Smooth muscle cell (in vitro differentiated cells): ENCODE results near the gene RPS27L. TPM values are rescaled to one million over a fixed set of nuclear protein-coding genes. Genes with fewer than 3 reads are reported as not detected.

ENCODE experiments used
- DNase-seq: peaks from one replicate; lab custom pipeline; 2025; ENCODE audit not compliant: unreplicated experiment; lab: John Stamatoyannopoulos, UW
- H2AFZ ChIP-seq: fragments of 200-600 bp; sonication (generic); 2 replicates; pipeline ENCODE4 v1.6.0; 2016; ENCODE audit warnings: antibody characterized with exemption, low read depth, mild to moderate bottlenecking
- H3F3A ChIP-seq: fragments of 200-600 bp; sonication (generic); 2 replicates; pipeline ENCODE4 v1.6.0; 2017; ENCODE audit warnings: antibody characterized with exemption, low read depth
- H3K27ac ChIP-seq: fragments of 200-600 bp; sonication (generic); 2 replicates; pipeline ENCODE4 v1.5.1; 2016; ENCODE audit warnings: low read depth, mild to moderate bottlenecking
- H3K27me3 ChIP-seq: fragments of 200-600 bp; sonication (generic); 2 replicates; pipeline ENCODE4 v1.6.1; 2016; ENCODE audit warnings: low read depth, mild to moderate bottlenecking
- H3K36me3 ChIP-seq: fragments of 200-600 bp; sonication (generic); 2 replicates; pipeline ENCODE4 v1.5.1; 2016; ENCODE audit warnings: low read depth
- H3K4me1 ChIP-seq: fragments of 200-600 bp; sonication (generic); 2 replicates; pipeline ENCODE4 v1.5.1; 2016; ENCODE audit warnings: low read depth
- H3K4me2 ChIP-seq: fragments of 200-600 bp; sonication (generic); 2 replicates; pipeline ENCODE4 v1.6.0; 2016; ENCODE audit warnings: mild to moderate bottlenecking
- H3K4me3 ChIP-seq: fragments of 200-600 bp; sonication (generic); 2 replicates; pipeline ENCODE4 v1.5.1; 2016; ENCODE audit warnings: mild to moderate bottlenecking
- H3K79me2 ChIP-seq: fragments of 200-600 bp; sonication (generic); 2 replicates; pipeline ENCODE4 v1.6.0; 2016; ENCODE audit warnings: low read depth, mild to moderate bottlenecking
- H3K9ac ChIP-seq: fragments of 200-600 bp; sonication (generic); 2 replicates; pipeline ENCODE4 v1.6.0; 2016; ENCODE audit warnings: low read depth
- H3K9me3 ChIP-seq: fragments of 200-600 bp; sonication (generic); replicated peaks from 2 replicates; pipeline ENCODE4 v1.5.1; 2016; ENCODE audit warnings: low read depth
- H4K20me1 ChIP-seq: fragments of 200-600 bp; sonication (generic); 2 replicates; pipeline ENCODE4 v1.6.0; 2016; ENCODE audit warnings: low read depth
- WGBS: methylation state at CpG from one replicate; pipeline ENCODE4 v1.1.7; 2016; ENCODE audit warnings: low lambda C conversion rate; 5-methylcytosine and 5-hydroxymethylcytosine counted together
- polyA plus RNA-seq: library from polyadenylated mRNA; unstranded; fragments of >200 nt; fragmentation: Nextera tagmentation; extraction: Ambion mirVana; gene quantifications from 2 replicates; pipeline ENCODE4 v1.2.1, GENCODE V29; 2016
- total RNA-seq: library from RNA; depleted of rRNA; stranded (reverse); fragments of >200 nt; gene quantifications from 2 replicates; pipeline ENCODE4 v1.2.3, GENCODE V29; 2014
- TF ChIP-seq, protein P1 (sequence below): fragments of 200-600 bp; sonication (generic); IDR thresholded peaks from 2 replicates; pipeline ENCODE4 v1.5.1; 2017; ENCODE audit warnings: borderline replicate concordance, mild to moderate bottlenecking, antibody characterized with exemption; ENCODE audit not compliant: insufficient read depth, poor library complexity, severe bottlenecking

The RPS27L gene
- total and polyA plus RNA-seq, 2 experiments from 2014 or later, result 180 to 641 TPM

GRCh38 chr15:63156086-63156710 lies 1.1 kb downstream of the RPS27L start:
- peak overlapping the region; percentile 93 for H3K4me2 ChIP-seq
- H3K9me3 ChIP-seq, result no peaks in the 10 kb centered on the region
- WGBS, result 15% methylated on average over 10 of the region's 10 CpGs
- H3K36me3 ChIP-seq, result peaks cover 7% of the 10 kb centered on the region
- peaks cover 10% of the 10 kb centered on the region for H3K4me1 ChIP-seq
- H3K27ac ChIP-seq, result peak overlapping the region; percentile 97
- TF ChIP-seq, protein P1, sequence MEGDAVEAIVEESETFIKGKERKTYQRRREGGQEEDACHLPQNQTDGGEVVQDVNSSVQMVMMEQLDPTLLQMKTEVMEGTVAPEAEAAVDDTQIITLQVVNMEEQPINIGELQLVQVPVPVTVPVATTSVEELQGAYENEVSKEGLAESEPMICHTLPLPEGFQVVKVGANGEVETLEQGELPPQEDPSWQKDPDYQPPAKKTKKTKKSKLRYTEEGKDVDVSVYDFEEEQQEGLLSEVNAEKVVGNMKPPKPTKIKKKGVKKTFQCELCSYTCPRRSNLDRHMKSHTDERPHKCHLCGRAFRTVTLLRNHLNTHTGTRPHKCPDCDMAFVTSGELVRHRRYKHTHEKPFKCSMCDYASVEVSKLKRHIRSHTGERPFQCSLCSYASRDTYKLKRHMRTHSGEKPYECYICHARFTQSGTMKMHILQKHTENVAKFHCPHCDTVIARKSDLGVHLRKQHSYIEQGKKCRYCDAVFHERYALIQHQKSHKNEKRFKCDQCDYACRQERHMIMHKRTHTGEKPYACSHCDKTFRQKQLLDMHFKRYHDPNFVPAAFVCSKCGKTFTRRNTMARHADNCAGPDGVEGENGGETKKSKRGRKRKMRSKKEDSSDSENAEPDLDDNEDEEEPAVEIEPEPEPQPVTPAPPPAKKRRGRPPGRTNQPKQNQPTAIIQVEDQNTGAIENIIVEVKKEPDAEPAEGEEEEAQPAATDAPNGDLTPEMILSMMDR, result no peak
- peak overlapping the region; percentile 86 for H2AFZ ChIP-seq
- no peaks in the 10 kb centered on the region for H3K27me3 ChIP-seq
- peak overlapping the region; percentile 82 for H3K4me3 ChIP-seq
- DNase-seq, result no peak
- H3K79me2 ChIP-seq, result peaks cover 37% of the 10 kb centered on the region
- H4K20me1 ChIP-seq, result peaks cover 40% of the 10 kb centered on the region
- no peaks in the 10 kb centered on the region for H3F3A ChIP-seq
- peak overlapping the region; percentile 93 for H3K9ac ChIP-seq

DNA sequence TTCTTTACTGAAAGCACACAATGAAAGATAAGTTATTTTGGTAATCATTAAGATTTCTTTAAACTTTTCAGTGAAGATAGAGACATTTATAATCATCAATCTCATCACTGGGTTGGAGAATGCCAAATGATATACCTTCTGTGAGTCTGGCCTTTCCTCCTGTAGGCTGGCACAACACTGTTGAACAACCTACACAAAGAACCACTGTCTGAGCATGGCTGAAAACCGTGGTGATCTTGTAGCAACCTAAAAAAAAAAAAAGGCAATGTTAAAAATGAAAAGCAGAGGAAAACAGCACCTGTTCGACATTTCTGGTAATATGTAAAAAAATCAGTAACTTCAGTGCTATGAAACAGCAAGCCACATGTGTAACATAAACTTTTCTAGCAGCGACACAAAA lies 1.8 kb downstream of the RPS27L start:
- no peaks in the 10 kb centered on the region for H3K9me3 ChIP-seq
- peak overlapping the region; percentile 97 for H3K27ac ChIP-seq
- H3K79me2 ChIP-seq, result peaks cover 37% of the 10 kb centered on the region
- H3K9ac ChIP-seq, result no peak overlapping the region
- H2AFZ ChIP-seq, result no peak overlapping the region
- H3K36me3 ChIP-seq, result peaks cover 7% of the 10 kb centered on the region
- peaks cover 10% of the 10 kb centered on the region for H3K4me1 ChIP-seq
- no peak for DNase-seq
- TF ChIP-seq, protein P1, result no peak
- peak overlapping the region; percentile 82 for H3K4me3 ChIP-seq
- peaks cover 41% of the 10 kb centered on the region for H4K20me1 ChIP-seq
- H3K4me2 ChIP-seq, result peak overlapping the region; percentile 93
- no peaks in the 10 kb centered on the region for H3F3A ChIP-seq
- WGBS, result 89% methylated on average over 3 of the region's 3 CpGs
- no peaks in the 10 kb centered on the region for H3K27me3 ChIP-seq

GRCh38 chr15:63151665-63152064 lies 5.6 kb downstream of the RPS27L start:
- no peak overlapping the region for H3K4me2 ChIP-seq
- no peak for DNase-seq
- H3K9me3 ChIP-seq, result no peaks in the 10 kb centered on the region
- peaks cover 41% of the 10 kb centered on the region for H4K20me1 ChIP-seq
- peaks cover 31% of the 10 kb centered on the region for H3K79me2 ChIP-seq
- H3K9ac ChIP-seq, result no peak overlapping the region
- H3K27me3 ChIP-seq, result no peaks in the 10 kb centered on the region
- no peak overlapping the region for H3K4me3 ChIP-seq
- TF ChIP-seq, protein P1, result no peak
- H2AFZ ChIP-seq, result no peak overlapping the region
- peaks cover 7% of the 10 kb centered on the region for H3K4me1 ChIP-seq
- peaks cover 10% of the 10 kb centered on the region for H3K36me3 ChIP-seq
- 100% methylated on average over 1 of the region's 1 CpG for WGBS
- H3K27ac ChIP-seq, result no peak overlapping the region
- H3F3A ChIP-seq, result no peaks in the 10 kb centered on the region

DNA sequence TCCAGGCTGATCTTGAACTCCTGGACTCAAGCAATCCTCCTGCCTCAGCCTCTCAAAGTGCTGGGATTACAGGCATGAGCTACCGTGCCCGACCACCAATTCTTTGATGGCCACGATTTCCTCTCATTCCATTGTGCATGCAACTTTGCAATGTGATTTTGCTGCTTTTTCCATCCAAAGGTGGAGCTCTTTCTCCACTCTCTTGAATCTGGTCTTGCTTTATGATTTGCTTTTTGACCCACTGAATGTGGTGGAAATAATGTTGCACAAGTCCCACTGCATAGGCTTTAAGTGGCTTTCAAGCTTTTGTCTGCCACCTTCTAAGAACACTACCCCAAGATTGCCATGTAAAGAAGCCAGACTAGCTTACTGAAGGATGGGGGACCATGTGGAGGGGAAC lies 10.6 kb downstream of the RPS27L start:
- peaks cover 6% of the 10 kb centered on the region for H4K20me1 ChIP-seq
- TF ChIP-seq, protein P1, result no peak
- H3K27me3 ChIP-seq, result no peaks in the 10 kb centered on the region
- DNase-seq, result no peak
- H3K4me1 ChIP-seq, result no peaks in the 10 kb centered on the region
- no peak overlapping the region for H3K9ac ChIP-seq
- no peaks in the 10 kb centered on the region for H3K9me3 ChIP-seq
- H3F3A ChIP-seq, result no peaks in the 10 kb centered on the region
- 86% methylated on average over 3 of the region's 3 CpGs for WGBS
- H3K79me2 ChIP-seq, result no peaks in the 10 kb centered on the region
- H2AFZ ChIP-seq, result no peak overlapping the region
- H3K4me2 ChIP-seq, result no peak overlapping the region
- no peak overlapping the region for H3K27ac ChIP-seq
- H3K36me3 ChIP-seq, result peaks cover 3% of the 10 kb centered on the region
- H3K4me3 ChIP-seq, result no peak overlapping the region
